K562 (cell line): ENCODE data around the gene ITPRID2. TPM values are rescaled to one million over a fixed set of nuclear protein-coding genes. Genes with fewer than 3 reads are reported as not detected.

Source experiments
- CCNT2 ChIP-seq: IDR thresholded peaks from 2 replicates; pipeline ENCODE4 v1.6.1; 2011; ENCODE audit warnings: borderline replicate concordance, low read depth, mild to moderate bottlenecking, moderate library complexity, mixed read lengths, low read length; ENCODE audit not compliant: insufficient read length; ENCODE audit errors: extremely low read depth
- CTBP1 ChIP-seq: fragments of 450-650 bp; IDR thresholded peaks from 2 replicates; pipeline ENCODE4 v1.6.1; 2016; ENCODE audit warnings: borderline replicate concordance
- NCOA2 ChIP-seq, 2 experiments: fragments of 450-650 bp; IDR thresholded peaks; 2 replicates each; pipeline ENCODE4 v1.6.1; 2018; ENCODE audit warnings: mild to moderate bottlenecking in 2 of 2, moderate library complexity in 1 of 2; ENCODE audit not compliant: partially characterized antibody in 2 of 2
- PHF20 ChIP-seq: fragments of 450-650 bp; IDR thresholded peaks from 2 replicates; pipeline ENCODE4 v1.6.1; 2018; ENCODE audit not compliant: partially characterized antibody
- PHF8 ChIP-seq: fragments of 200-600 bp; sonication (generic); IDR thresholded peaks from 2 replicates; pipeline ENCODE4 v1.6.1; 2012; ENCODE audit warnings: mixed run types, mild to moderate bottlenecking, inconsistent platforms, low read length, moderate library complexity, borderline replicate concordance
- PML ChIP-seq: IDR thresholded peaks from 2 replicates; pipeline ENCODE4 v1.6.1; 2012; ENCODE audit warnings: low read length, inconsistent platforms
- SMAD4 ChIP-seq: fragments of 250-450 bp; sonication (Bioruptor Pico); conservative IDR thresholded peaks from 2 replicates; pipeline ENCODE4 v1.8.0; 2021; ENCODE audit warnings: inconsistent platforms, mild to moderate bottlenecking, moderate library complexity
- TAF1 ChIP-seq: IDR thresholded peaks from 2 replicates; pipeline ENCODE4 v1.6.1; 2011; ENCODE audit warnings: mild to moderate bottlenecking, low read length, moderate library complexity; ENCODE audit not compliant: insufficient read depth, control insufficient read depth, severe bottlenecking; ENCODE audit errors: extremely low read depth
- TEAD4 ChIP-seq, 2 experiments: sonication (generic) in 1 of 2; formaldehyde crosslinking in 1 of 2; IDR thresholded peaks; 2 replicates each; pipeline versions ENCODE4 v1.6.1 to v1.8.0; 2012 to 2022; ENCODE audit warnings: borderline replicate concordance in 1 of 2, inconsistent platforms in 1 of 2, low read length in 1 of 2, mild to moderate bottlenecking in 1 of 2, missing genetic modification reagents in 1 of 2
- polyA plus RNA-seq, 8 experiments: library from polyadenylated mRNA; depleted of rRNA in 4 of 8; stranded (reverse) in 5 of 8; unstranded in 3 of 8; fragments of >200 nt; fragmentation: Nextera tagmentation in 2 of 8; fragmentation: Illumina TruSeq in 1 of 8; extraction: Ambion mirVana in 2 of 8; extraction: Trizol in 1 of 8; gene quantifications; 2 replicates each; pipeline versions ENCODE4 v1.2.1 to v1.2.3, GENCODE V29; 2011 to 2014; ENCODE audit warnings: inconsistent platforms in 1 of 8, missing spikeins in 1 of 8
- total RNA-seq, 7 experiments: library from RNA; depleted of rRNA in 6 of 7; stranded (reverse); fragments of >200 nt in 6 of 7; fragmentation: Illumina TruSeq in 2 of 7; extraction: Trizol in 2 of 7; gene quantifications; 2 replicates each; pipeline versions ENCODE4 v1.2.1 to v1.2.3, GENCODE V29; 2011 to 2021; ENCODE audit warnings: low replicate concordance in 1 of 7
- TF ChIP-seq, protein P1 (sequence below), 2 experiments: IDR thresholded peaks; 2 replicates each; pipeline ENCODE4 v1.6.1; 2011; ENCODE audit warnings: borderline replicate concordance in 1 of 2, control low read depth in 1 of 2, low read depth in 1 of 2, low read length in 1 of 2, mild to moderate bottlenecking in 1 of 2, mixed read lengths in 1 of 2, moderate library complexity in 1 of 2; ENCODE audit not compliant: insufficient read depth in 1 of 2, insufficient read length in 1 of 2, poor library complexity in 1 of 2, severe bottlenecking in 1 of 2; ENCODE audit errors: extremely low read depth in 1 of 2
- TF ChIP-seq, protein P2 (sequence below), 3 experiments: IDR thresholded peaks in 2 of 3; conservative IDR thresholded peaks in 1 of 3; 2 replicates each; pipeline ENCODE4 v1.5.1; 2011 to 2012; ENCODE audit warnings: low read length in 3 of 3, mild to moderate bottlenecking in 3 of 3, control low read depth in 2 of 3, improper control_type of control experiment in 1 of 3, inconsistent platforms in 1 of 3, low read depth in 1 of 3, mixed read lengths in 1 of 3, moderate library complexity in 1 of 3; ENCODE audit not compliant: insufficient read depth in 2 of 3
- TF ChIP-seq, protein P3 (sequence below): sonication (generic); formaldehyde crosslinking; IDR thresholded peaks from 2 replicates; pipeline ENCODE4 v1.8.1; 2023; ENCODE audit warnings: mild to moderate bottlenecking, missing genetic modification reagents, moderate library complexity
- TF ChIP-seq, protein P4 (sequence below): fragments of 200-800 bp; sonication (Bioruptor generic); IDR thresholded peaks from 2 replicates; pipeline ENCODE4 v1.6.1; 2017; ENCODE audit warnings: missing genetic modification characterization, missing compliant biosample characterization
- TF ChIP-seq, protein P5 (sequence below), 2 experiments: fragments of 450-650 bp in 1 of 2; IDR thresholded peaks; 2 replicates each; pipeline ENCODE4 v1.6.1; 2011 to 2017; ENCODE audit warnings: low read depth in 2 of 2, antibody characterized with exemption in 1 of 2, borderline replicate concordance in 1 of 2, low read length in 1 of 2, mild to moderate bottlenecking in 1 of 2, mixed read lengths in 1 of 2; ENCODE audit not compliant: control insufficient read depth in 1 of 2

The ITPRID2 gene
- total and polyA plus RNA-seq, 9 of the 15 experiments (the other 6 are each of a cell fraction or from before 2014, with no cell fraction given), result 18.5 to 77.8 (median 52.0) TPM

DNA sequence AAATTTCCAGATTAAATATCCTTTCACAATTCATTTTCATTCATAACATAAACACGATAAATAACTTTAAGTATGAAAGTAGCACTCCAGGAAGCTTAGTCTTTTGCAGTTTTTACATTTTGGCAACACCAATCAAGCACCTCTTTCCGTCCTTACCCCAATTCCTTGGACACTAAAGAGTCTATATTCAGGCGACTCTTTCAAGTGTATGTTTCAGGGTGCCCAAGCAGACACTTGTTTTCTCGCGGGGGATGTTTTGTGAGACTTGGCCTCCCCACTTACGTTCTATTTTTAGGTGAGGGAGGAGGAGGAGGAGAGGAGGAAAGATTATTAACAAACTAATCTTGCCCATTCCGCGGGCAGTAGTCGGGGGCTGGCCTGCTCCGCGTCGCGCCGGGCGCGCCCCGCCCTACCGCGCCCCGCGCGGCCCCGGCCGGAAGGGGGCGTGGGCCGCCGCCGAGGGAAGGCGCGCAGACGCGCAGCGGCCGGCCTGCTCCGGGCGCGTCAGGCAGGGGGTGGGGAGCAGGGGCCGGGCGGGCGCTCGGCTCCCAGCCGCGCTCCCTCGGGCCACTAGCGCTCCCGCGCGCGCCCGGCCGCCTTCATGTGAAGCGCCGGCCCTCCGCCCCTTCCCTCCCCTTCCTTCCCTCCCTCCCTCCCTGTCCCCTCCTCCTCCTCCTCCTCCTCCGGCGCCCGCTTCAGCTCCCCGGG lies at the start of gene ITPRID2 (continued):
- peak; percentile 90 for TF ChIP-seq CCNT2
- TF ChIP-seq PHF20, result peak; percentile 20
- TF ChIP-seq CTBP1, result peak; percentile 73; the same call in 1 of the 2 replicates
- TF ChIP-seq, protein P1, sequence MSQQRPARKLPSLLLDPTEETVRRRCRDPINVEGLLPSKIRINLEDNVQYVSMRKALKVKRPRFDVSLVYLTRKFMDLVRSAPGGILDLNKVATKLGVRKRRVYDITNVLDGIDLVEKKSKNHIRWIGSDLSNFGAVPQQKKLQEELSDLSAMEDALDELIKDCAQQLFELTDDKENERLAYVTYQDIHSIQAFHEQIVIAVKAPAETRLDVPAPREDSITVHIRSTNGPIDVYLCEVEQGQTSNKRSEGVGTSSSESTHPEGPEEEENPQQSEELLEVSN (IDR thresholded peaks at IDR 0.05; ENCODE audit: borderline replicate concordance in 1 of 2, extremely low read depth in 1 of 2, insufficient read depth in 1 of 2, insufficient read length in 1 of 2, low read depth in 1 of 2, low read length in 1 of 2, poor library complexity in 1 of 2, severe bottlenecking in 1 of 2), result peak; percentile 43 to 87
- no peak for TF ChIP-seq NCOA2 (IDR thresholded peaks at IDR 0.05; ENCODE audit: partially characterized antibody in 2 of 2)
- peak; percentile 58; the same call in 1 of the 2 replicates for TF ChIP-seq PML
- TF ChIP-seq, protein P2, sequence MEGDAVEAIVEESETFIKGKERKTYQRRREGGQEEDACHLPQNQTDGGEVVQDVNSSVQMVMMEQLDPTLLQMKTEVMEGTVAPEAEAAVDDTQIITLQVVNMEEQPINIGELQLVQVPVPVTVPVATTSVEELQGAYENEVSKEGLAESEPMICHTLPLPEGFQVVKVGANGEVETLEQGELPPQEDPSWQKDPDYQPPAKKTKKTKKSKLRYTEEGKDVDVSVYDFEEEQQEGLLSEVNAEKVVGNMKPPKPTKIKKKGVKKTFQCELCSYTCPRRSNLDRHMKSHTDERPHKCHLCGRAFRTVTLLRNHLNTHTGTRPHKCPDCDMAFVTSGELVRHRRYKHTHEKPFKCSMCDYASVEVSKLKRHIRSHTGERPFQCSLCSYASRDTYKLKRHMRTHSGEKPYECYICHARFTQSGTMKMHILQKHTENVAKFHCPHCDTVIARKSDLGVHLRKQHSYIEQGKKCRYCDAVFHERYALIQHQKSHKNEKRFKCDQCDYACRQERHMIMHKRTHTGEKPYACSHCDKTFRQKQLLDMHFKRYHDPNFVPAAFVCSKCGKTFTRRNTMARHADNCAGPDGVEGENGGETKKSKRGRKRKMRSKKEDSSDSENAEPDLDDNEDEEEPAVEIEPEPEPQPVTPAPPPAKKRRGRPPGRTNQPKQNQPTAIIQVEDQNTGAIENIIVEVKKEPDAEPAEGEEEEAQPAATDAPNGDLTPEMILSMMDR (IDR thresholded peaks at IDR 0.05 in 2 of 3, conservative IDR thresholded peaks at IDR 0.05 in 1 of 3; ENCODE audit: insufficient read depth in 2 of 3, low read depth in 1 of 3, low read length in 3 of 3), result peak; percentile 7 to 9 (median 8); a peak in 2 of 6 replicates
- TF ChIP-seq, protein P3, sequence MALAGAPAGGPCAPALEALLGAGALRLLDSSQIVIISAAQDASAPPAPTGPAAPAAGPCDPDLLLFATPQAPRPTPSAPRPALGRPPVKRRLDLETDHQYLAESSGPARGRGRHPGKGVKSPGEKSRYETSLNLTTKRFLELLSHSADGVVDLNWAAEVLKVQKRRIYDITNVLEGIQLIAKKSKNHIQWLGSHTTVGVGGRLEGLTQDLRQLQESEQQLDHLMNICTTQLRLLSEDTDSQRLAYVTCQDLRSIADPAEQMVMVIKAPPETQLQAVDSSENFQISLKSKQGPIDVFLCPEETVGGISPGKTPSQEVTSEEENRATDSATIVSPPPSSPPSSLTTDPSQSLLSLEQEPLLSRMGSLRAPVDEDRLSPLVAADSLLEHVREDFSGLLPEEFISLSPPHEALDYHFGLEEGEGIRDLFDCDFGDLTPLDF, result no peak
- TF ChIP-seq, protein P4, sequence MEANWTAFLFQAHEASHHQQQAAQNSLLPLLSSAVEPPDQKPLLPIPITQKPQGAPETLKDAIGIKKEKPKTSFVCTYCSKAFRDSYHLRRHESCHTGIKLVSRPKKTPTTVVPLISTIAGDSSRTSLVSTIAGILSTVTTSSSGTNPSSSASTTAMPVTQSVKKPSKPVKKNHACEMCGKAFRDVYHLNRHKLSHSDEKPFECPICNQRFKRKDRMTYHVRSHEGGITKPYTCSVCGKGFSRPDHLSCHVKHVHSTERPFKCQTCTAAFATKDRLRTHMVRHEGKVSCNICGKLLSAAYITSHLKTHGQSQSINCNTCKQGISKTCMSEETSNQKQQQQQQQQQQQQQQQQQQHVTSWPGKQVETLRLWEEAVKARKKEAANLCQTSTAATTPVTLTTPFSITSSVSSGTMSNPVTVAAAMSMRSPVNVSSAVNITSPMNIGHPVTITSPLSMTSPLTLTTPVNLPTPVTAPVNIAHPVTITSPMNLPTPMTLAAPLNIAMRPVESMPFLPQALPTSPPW (CRISPR knock-in tag), result peak; percentile 95
- TF ChIP-seq PHF8, result peak; percentile 53; the same call in 1 of the 2 replicates
- TF ChIP-seq, protein P5, sequence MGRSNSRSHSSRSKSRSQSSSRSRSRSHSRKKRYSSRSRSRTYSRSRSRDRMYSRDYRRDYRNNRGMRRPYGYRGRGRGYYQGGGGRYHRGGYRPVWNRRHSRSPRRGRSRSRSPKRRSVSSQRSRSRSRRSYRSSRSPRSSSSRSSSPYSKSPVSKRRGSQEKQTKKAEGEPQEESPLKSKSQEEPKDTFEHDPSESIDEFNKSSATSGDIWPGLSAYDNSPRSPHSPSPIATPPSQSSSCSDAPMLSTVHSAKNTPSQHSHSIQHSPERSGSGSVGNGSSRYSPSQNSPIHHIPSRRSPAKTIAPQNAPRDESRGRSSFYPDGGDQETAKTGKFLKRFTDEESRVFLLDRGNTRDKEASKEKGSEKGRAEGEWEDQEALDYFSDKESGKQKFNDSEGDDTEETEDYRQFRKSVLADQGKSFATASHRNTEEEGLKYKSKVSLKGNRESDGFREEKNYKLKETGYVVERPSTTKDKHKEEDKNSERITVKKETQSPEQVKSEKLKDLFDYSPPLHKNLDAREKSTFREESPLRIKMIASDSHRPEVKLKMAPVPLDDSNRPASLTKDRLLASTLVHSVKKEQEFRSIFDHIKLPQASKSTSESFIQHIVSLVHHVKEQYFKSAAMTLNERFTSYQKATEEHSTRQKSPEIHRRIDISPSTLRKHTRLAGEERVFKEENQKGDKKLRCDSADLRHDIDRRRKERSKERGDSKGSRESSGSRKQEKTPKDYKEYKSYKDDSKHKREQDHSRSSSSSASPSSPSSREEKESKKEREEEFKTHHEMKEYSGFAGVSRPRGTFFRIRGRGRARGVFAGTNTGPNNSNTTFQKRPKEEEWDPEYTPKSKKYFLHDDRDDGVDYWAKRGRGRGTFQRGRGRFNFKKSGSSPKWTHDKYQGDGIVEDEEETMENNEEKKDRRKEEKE (IDR thresholded peaks at IDR 0.05; ENCODE audit: borderline replicate concordance in 1 of 2, control insufficient read depth in 1 of 2, low read depth in 2 of 2, low read length in 1 of 2), result 0 out of 4 replicates have a peak, but pooled peaks of 1 of the 2 experiments have one; percentile 30
- peak; percentile 85 for TF ChIP-seq SMAD4
- TF ChIP-seq TEAD4 (IDR thresholded peaks at IDR 0.05; ENCODE audit: low read length), result peak; percentile 35; the same call in 1 of the 2 replicates
- TF ChIP-seq TEAD4 (CRISPR knock-in tag; IDR thresholded peaks at IDR 0.05; ENCODE audit: borderline replicate concordance), result no peak
- peak; percentile 64 for TF ChIP-seq TAF1
